ENCODE data around the gene FXR2. TPM values are rescaled to one million over a fixed set of nuclear protein-coding genes. Genes with fewer than 3 reads are reported as not detected.

Gene FXR2
- total RNA-seq, 1 donor from 2014 or later = 42.7 TPM

GRCh38 chr17:7579001-7579833 is 35.5 kb downstream of the FXR2 start, which contains the start of gene CD68:
TSS of gene CD68 (plus strand) at chr17:7579638. CDS start at chr17:7579678, 40 bp downstream.
- Mint-ChIP-seq H3K27me3 (ENCODE audit: insufficient read depth, low read depth) (peaks cover 19% of the 10 kb centered on the region), H3K9me3 (no peaks in the 10 kb centered on the region), H3K4me1 (peaks cover 54% of the 10 kb centered on the region), H3K4me3 (peak within 1 kb of the TSS; percentile 16), H3K27ac (peak within 1 kb of the TSS; percentile 57), H3K36me3 (peaks cover 38% of the 10 kb centered on the region)
- no peak for TF ChIP-seq EZH2 (IDR thresholded peaks at IDR 0.05)
- TF ChIP-seq EZH2phosphoT487 (IDR thresholded peaks at IDR 0.05) = no peak
- TF ChIP-seq CTCF (IDR thresholded peaks at IDR 0.05) = no peak
- H3K27ac ChIP-seq = peak within 1 kb of the TSS; percentile 59
- H4K20me1 ChIP-seq (ENCODE audit: low read depth) = peaks cover 51% of the 10 kb centered on the region
- H3K79me2 ChIP-seq (ENCODE audit: low read depth) = peaks cover 44% of the 10 kb centered on the region
- peaks cover 87% of the 10 kb centered on the region for H3F3A ChIP-seq (ENCODE audit: low read depth)
- H2AFZ ChIP-seq (replicated peaks) = no peak within 1 kb of the TSS
- H3K4me3 ChIP-seq = no peak within 1 kb of the TSS
- DNase-seq (ENCODE audit: low spot score) = no peak
- no peaks in the 10 kb centered on the region for H3K9me3 ChIP-seq (ENCODE audit: low read depth)
- H3K36me3 ChIP-seq = peaks cover 17% of the 10 kb centered on the region
- H3K4me2 ChIP-seq = no peak within 1 kb of the TSS
- no peaks in the 10 kb centered on the region for H3K27me3 ChIP-seq
- peaks cover 23% of the 10 kb centered on the region for H3K4me1 ChIP-seq
- no peak within 1 kb of the TSS for H3K9ac ChIP-seq

DNA sequence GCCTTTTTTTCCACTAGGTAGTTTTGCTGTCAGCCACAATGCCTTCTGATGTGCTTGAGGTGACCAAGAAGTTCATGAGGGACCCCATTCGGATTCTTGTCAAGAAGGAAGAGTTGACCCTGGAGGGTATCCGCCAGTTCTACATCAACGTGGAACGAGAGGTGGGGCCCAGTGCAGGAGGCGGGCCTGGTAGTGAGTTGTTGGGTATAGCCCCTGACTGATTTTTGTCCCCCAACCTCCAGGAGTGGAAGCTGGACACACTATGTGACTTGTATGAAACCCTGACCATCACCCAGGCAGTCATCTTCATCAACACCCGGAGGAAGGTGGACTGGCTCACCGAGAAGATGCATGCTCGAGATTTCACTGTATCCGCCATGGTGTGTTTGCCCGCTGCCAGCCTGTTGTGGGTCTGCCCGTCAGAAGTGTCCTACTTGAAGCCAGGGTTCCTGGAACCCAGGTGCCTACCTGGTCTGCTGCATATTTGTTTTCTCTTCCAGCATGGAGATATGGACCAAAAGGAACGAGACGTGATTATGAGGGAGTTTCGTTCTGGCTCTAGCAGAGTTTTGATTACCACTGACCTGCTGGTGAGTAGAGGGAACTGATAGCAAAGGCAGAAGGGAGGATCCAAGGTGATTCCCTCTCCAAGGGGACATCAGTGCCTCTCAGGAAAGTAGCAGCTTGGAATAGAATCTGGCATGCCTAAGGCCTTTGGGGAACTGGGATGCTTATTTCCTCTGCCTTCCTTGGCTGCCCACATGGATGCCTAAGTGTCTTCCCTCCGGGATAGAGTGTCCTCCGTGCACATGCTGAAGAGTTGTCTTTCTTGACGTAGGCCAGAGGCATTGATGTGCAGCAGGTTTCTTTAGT is 37.1 kb downstream of the FXR2 start:
- H3K27ac Mint-ChIP-seq = no peak overlapping the region
- peak overlapping the region; percentile 40 for H3K27ac ChIP-seq
- peak overlapping the region; percentile 48 for H3K4me3 Mint-ChIP-seq
- H3K9ac ChIP-seq = no peak overlapping the region
- TF ChIP-seq CTCF (IDR thresholded peaks at IDR 0.05) (no peak), EZH2 (IDR thresholded peaks at IDR 0.05) (no peak), EZH2phosphoT487 (IDR thresholded peaks at IDR 0.05) (no peak)
- H3K79me2 ChIP-seq (ENCODE audit: low read depth) = peaks cover 52% of the 10 kb centered on the region
- no peaks in the 10 kb centered on the region for H3K9me3 Mint-ChIP-seq
- peaks cover 17% of the 10 kb centered on the region for H3K4me1 ChIP-seq
- no peak overlapping the region for H3K4me3 ChIP-seq
- H3K27me3 Mint-ChIP-seq (ENCODE audit: insufficient read depth, low read depth) = peaks cover 19% of the 10 kb centered on the region
- no peaks in the 10 kb centered on the region for H3K9me3 ChIP-seq (ENCODE audit: low read depth)
- no peak for DNase-seq (ENCODE audit: low spot score)
- no peaks in the 10 kb centered on the region for H3K27me3 ChIP-seq
- peaks cover 66% of the 10 kb centered on the region for H4K20me1 ChIP-seq (ENCODE audit: low read depth)
- no peak overlapping the region for H2AFZ ChIP-seq (replicated peaks)
- peaks cover 84% of the 10 kb centered on the region for H3F3A ChIP-seq (ENCODE audit: low read depth)
- H3K4me2 ChIP-seq = no peak overlapping the region
- peaks cover 17% of the 10 kb centered on the region for H3K36me3 ChIP-seq
- H3K36me3 Mint-ChIP-seq = peaks cover 44% of the 10 kb centered on the region
- H3K4me1 Mint-ChIP-seq = peaks cover 47% of the 10 kb centered on the region

DNA sequence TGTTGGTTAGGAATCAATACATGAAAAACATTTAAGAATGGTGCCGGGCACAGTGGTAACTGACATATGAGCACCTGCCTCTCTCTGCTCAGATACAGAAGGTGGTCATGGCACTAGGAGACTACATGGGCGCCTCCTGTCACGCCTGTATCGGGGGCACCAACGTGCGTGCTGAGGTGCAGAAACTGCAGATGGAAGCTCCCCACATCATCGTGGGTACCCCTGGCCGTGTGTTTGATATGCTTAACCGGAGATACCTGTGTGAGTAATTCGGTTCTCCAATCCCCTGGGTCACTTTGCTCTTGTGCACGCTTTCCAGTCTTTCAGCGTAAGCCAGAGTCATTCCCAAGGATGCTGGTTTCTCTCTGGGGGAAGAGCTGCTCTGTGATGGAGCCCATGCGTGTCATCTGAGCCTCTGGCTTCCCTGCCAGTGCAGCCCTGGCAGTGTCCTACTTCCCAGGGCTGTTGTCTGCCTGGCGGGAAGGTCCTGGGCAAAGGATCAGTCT is 38.2 kb downstream of the FXR2 start:
- H3K79me2 ChIP-seq (ENCODE audit: low read depth) = peaks cover 46% of the 10 kb centered on the region
- Mint-ChIP-seq H3K4me3 (peak overlapping the region; percentile 69), H3K27me3 (ENCODE audit: insufficient read depth, low read depth) (peaks cover 19% of the 10 kb centered on the region), H3K36me3 (peaks cover 41% of the 10 kb centered on the region), H3K4me1 (peaks cover 48% of the 10 kb centered on the region), H3K27ac (no peak overlapping the region), H3K9me3 (no peaks in the 10 kb centered on the region)
- peaks cover 17% of the 10 kb centered on the region for H3K36me3 ChIP-seq
- no peak for DNase-seq (ENCODE audit: low spot score)
- H2AFZ ChIP-seq (replicated peaks) = no peak overlapping the region
- peaks cover 17% of the 10 kb centered on the region for H3K4me1 ChIP-seq
- TF ChIP-seq CTCF (IDR thresholded peaks at IDR 0.05) (no peak), EZH2 (IDR thresholded peaks at IDR 0.05) (no peak), EZH2phosphoT487 (IDR thresholded peaks at IDR 0.05) (no peak)
- H3K27ac ChIP-seq = no peak overlapping the region
- no peak overlapping the region for H3K4me3 ChIP-seq
- peaks cover 66% of the 10 kb centered on the region for H4K20me1 ChIP-seq (ENCODE audit: low read depth)
- H3K9ac ChIP-seq = no peak overlapping the region
- H3F3A ChIP-seq (ENCODE audit: low read depth) = peaks cover 82% of the 10 kb centered on the region
- H3K27me3 ChIP-seq = no peaks in the 10 kb centered on the region
- H3K4me2 ChIP-seq = no peak overlapping the region
- H3K9me3 ChIP-seq (ENCODE audit: low read depth) = no peaks in the 10 kb centered on the region
